GM19452 (cell line): ENCODE data around the gene MKRN1.
"Not testable (repeated sequence)": the region's sequence is repeated elsewhere in the genome, so short reads cannot be mapped to it uniquely, and the experiment has no call there.

Source experiments
- ATAC-seq: cut with Tn5 transposase; IDR thresholded peaks from one replicate; pipeline ENCODE4 v1.9.1; 2021; ENCODE audit not compliant: unreplicated experiment

The MKRN1 gene

GRCh38 chr7:140479062-140479738, at the start of gene MKRN1:
Gene MKRN1, minus strand, starts transcription at chr7:140479505. Its CDS starts 161 bp downstream, at chr7:140479344.
- peak; percentile 86 for ATAC-seq

- ATAC-seq = no peak
Observed at GRCh38 chr7:140526787-140527664, 47.7 kb upstream of the MKRN1 start.

GRCh38 chr7:140526214-140526613, 46.9 kb upstream of the MKRN1 start:
- ATAC-seq = no peak

GRCh38 chr7:140525743-140526142, 46.4 kb upstream of the MKRN1 start:
- ATAC-seq = no peak

GRCh38 chr7:140521421-140521820, 42.1 kb upstream of the MKRN1 start:
- no peak for ATAC-seq

GRCh38 chr7:140519007-140519399, 39.7 kb upstream of the MKRN1 start:
- no peak for ATAC-seq

- no peak for ATAC-seq
Observed at GRCh38 chr7:140518370-140519006, 39.2 kb upstream of the MKRN1 start.

- ATAC-seq = peak; percentile 66
Observed at GRCh38 chr7:140517546-140518369, 38.5 kb upstream of the MKRN1 start.

- ATAC-seq = no peak
Observed at GRCh38 chr7:140512317-140513000, 33.2 kb upstream of the MKRN1 start.

- ATAC-seq = no peak
Observed at GRCh38 chr7:140509789-140510188, 30.5 kb upstream of the MKRN1 start.

- not testable (repeated sequence) for ATAC-seq
Observed at GRCh38 chr7:140507556-140507955, 28.3 kb upstream of the MKRN1 start.

- no peak for ATAC-seq
Observed at GRCh38 chr7:140506788-140507464, 27.6 kb upstream of the MKRN1 start.

GRCh38 chr7:140501966-140502365, 22.7 kb upstream of the MKRN1 start:
- ATAC-seq = no peak

GRCh38 chr7:140497807-140498206, 18.5 kb upstream of the MKRN1 start:
- ATAC-seq = not testable (repeated sequence)

- no peak for ATAC-seq
Observed at GRCh38 chr7:140497241-140497769, 18.0 kb upstream of the MKRN1 start.

GRCh38 chr7:140495514-140496097, 16.3 kb upstream of the MKRN1 start:
- ATAC-seq = no peak

GRCh38 chr7:140494867-140495266, 15.6 kb upstream of the MKRN1 start:
- no peak for ATAC-seq

GRCh38 chr7:140489026-140489359, 9.7 kb upstream of the MKRN1 start:
- no peak for ATAC-seq
